CD8-positive, alpha-beta memory T cell (primary cell): ENCODE results near the gene MRPS10. TPM values are rescaled to one million over a fixed set of nuclear protein-coding genes. Genes with fewer than 3 reads are reported as not detected.

Source experiments
- CTCF ChIA-PET: fragments of 350-600 bp; sonication (Branson Sonifier 250); formaldehyde crosslinking; loops from one replicate; lab custom pipeline; 2021; ENCODE audit warnings: antibody characterized with exemption; lab: Charles Lee
- POLR2A ChIA-PET: fragments of 350-600 bp; sonication (Branson Sonifier 250); formaldehyde crosslinking; loops from one replicate; lab custom pipeline; 2021; ENCODE audit warnings: antibody characterized with exemption; lab: Charles Lee
- DNase-seq, 5 donors: peaks; one replicate each; pipeline versions ENCODE4 v3.0.0 to v3.0.0-alpha.2; 2020 to 2022; ENCODE audit warnings: mixed read lengths in 1 of 5
- H3K27ac ChIP-seq: one replicate; pipeline ENCODE4 v1.7.0; 2013; ENCODE audit warnings: low read depth, mild to moderate bottlenecking, low read length, moderate library complexity
- H3K27me3 ChIP-seq: 2 replicates; pipeline ENCODE4 v1.7.0; 2013; ENCODE audit warnings: low read length, mild to moderate bottlenecking; ENCODE audit not compliant: insufficient read depth, poor library complexity, severe bottlenecking
- H3K36me3 ChIP-seq: 2 replicates; pipeline ENCODE4 v1.7.0; 2013; ENCODE audit warnings: mild to moderate bottlenecking, low read length, moderate library complexity; ENCODE audit not compliant: insufficient read depth
- H3K4me1 ChIP-seq: 2 replicates; pipeline ENCODE4 v1.7.0; 2013; ENCODE audit warnings: mild to moderate bottlenecking, low read length, moderate library complexity; ENCODE audit not compliant: insufficient read depth
- H3K4me3 ChIP-seq: 2 replicates; pipeline ENCODE4 v1.7.0; 2013; ENCODE audit warnings: mild to moderate bottlenecking, low read length
- H3K9me3 ChIP-seq: 2 replicates; pipeline ENCODE4 v1.7.0; 2013; ENCODE audit warnings: mild to moderate bottlenecking, low read length
- H3K27ac Mint-ChIP-seq, 8 donors: one replicate each; pipeline ENCODE4 v1.8.0; 2020 to 2021; ENCODE audit warnings: mixed read lengths in 8 of 8, mild to moderate bottlenecking in 6 of 8, inconsistent platforms in 3 of 8, moderate library complexity in 3 of 8
- H3K27me3 Mint-ChIP-seq, 2 donors: one replicate each; pipeline ENCODE4 v1.8.0; 2020 to 2021; ENCODE audit warnings: mixed read lengths in 2 of 2, mild to moderate bottlenecking in 1 of 2, moderate library complexity in 1 of 2
- H3K36me3 Mint-ChIP-seq, 3 donors: one replicate each; pipeline ENCODE4 v1.8.0; 2020 to 2021; ENCODE audit warnings: mixed read lengths in 3 of 3, inconsistent platforms in 1 of 3, mild to moderate bottlenecking in 1 of 3
- H3K4me1 Mint-ChIP-seq, 3 donors: one replicate each; pipeline ENCODE4 v1.8.0; 2020 to 2021; ENCODE audit warnings: mixed read lengths in 3 of 3, inconsistent platforms in 1 of 3, mild to moderate bottlenecking in 1 of 3
- H3K4me3 Mint-ChIP-seq, 7 donors: one replicate each; pipeline ENCODE4 v1.8.0; 2020 to 2021; ENCODE audit warnings: mixed read lengths in 7 of 7, mild to moderate bottlenecking in 6 of 7, moderate library complexity in 4 of 7, inconsistent platforms in 2 of 7
- H3K9me3 Mint-ChIP-seq, 5 donors: one replicate each; pipeline ENCODE4 v1.8.0; 2020 to 2022; ENCODE audit warnings: mixed read lengths in 5 of 5, mild to moderate bottlenecking in 3 of 5, moderate library complexity in 2 of 5, inconsistent platforms in 1 of 5
- polyA plus RNA-seq: library from polyadenylated mRNA; unstranded; fragments of 300-500 nt; fragmentation: Illumina TruSeq; gene quantifications from one replicate; pipeline ENCODE4 v1.2.3, GENCODE V29; 2021
- total RNA-seq, 2 experiments: library from RNA; stranded (reverse); gene quantifications; one replicate each; pipeline ENCODE4 v1.2.3, GENCODE V29; 2021

Gene MRPS10
- total and polyA plus RNA-seq, 3 experiments from 2014 or later: 50.6 to 51.8 (median 51.3) TPM

GRCh38 chr6:42251500-42251899 is 33.8 kb upstream of the MRPS10 start:
- peaks cover 0 to 3% of the 10 kb centered on the region in 2 donors for H3K27me3 Mint-ChIP-seq
- ChIA-PET CTCF (interaction anchor here (0.6 to 1.1 kb wide), 2 partner anchors 9 to 296 kb away, joined by 3 to 4 read pairs; no protein-coding TSS in a partner anchor), POLR2A (no interaction called here)
- peak overlapping the region in 1 of 8 donors; percentile 10 for H3K27ac Mint-ChIP-seq
- DNase-seq: no peak
- no peak overlapping the region for H3K4me3 Mint-ChIP-seq
- H3K36me3 ChIP-seq: peaks cover 33% of the 10 kb centered on the region
- H3K36me3 Mint-ChIP-seq: peaks cover 13 to 97% (median 30%) of the 10 kb centered on the region in 3 donors
- H3K4me1 Mint-ChIP-seq: peaks cover 0 to 14% (median 3%) of the 10 kb centered on the region in 3 donors
- H3K9me3 Mint-ChIP-seq: no peaks in the 10 kb centered on the region
- no peaks in the 10 kb centered on the region for H3K9me3 ChIP-seq
- no peak overlapping the region for H3K27ac ChIP-seq
- no peaks in the 10 kb centered on the region for H3K4me1 ChIP-seq
- H3K27me3 ChIP-seq: no peaks in the 10 kb centered on the region
- no peak overlapping the region for H3K4me3 ChIP-seq

GRCh38 chr6:42250274-42250931 is 32.7 kb upstream of the MRPS10 start:
- Histone ChIP-seq H3K36me3 (peaks cover 32% of the 10 kb centered on the region), H3K27me3 (no peaks in the 10 kb centered on the region), H3K9me3 (no peaks in the 10 kb centered on the region), H3K27ac (no peak overlapping the region), H3K4me1 (no peaks in the 10 kb centered on the region), H3K4me3 (no peak overlapping the region)
- H3K9me3 Mint-ChIP-seq: no peaks in the 10 kb centered on the region
- peaks cover 0 to 3% of the 10 kb centered on the region in 2 donors for H3K27me3 Mint-ChIP-seq
- DNase-seq: no peak
- H3K4me1 Mint-ChIP-seq: peaks cover 0 to 14% (median 3%) of the 10 kb centered on the region in 3 donors
- no peak overlapping the region for H3K4me3 Mint-ChIP-seq
- H3K27ac Mint-ChIP-seq: peak overlapping the region in 2 of 8 donors; percentile 38 to 64
- ChIA-PET CTCF (no interaction called here), POLR2A (no interaction called here)
- H3K36me3 Mint-ChIP-seq: peaks cover 13 to 95% (median 33%) of the 10 kb centered on the region in 3 donors

GRCh38 chr6:42249279-42249678 is 31.6 kb upstream of the MRPS10 start:
- no peak for DNase-seq
- Mint-ChIP-seq H3K4me3 (no peak overlapping the region), H3K9me3 (no peaks in the 10 kb centered on the region), H3K4me1 (peaks cover 0 to 14% (median 3%) of the 10 kb centered on the region in 3 donors), H3K36me3 (peaks cover 13 to 95% (median 38%) of the 10 kb centered on the region in 3 donors), H3K27ac (peak overlapping the region in 3 of 8 donors; percentile 15 to 43 (median 32)), H3K27me3 (peaks cover 0 to 3% of the 10 kb centered on the region in 2 donors)
- Histone ChIP-seq H3K4me1 (no peaks in the 10 kb centered on the region), H3K27me3 (no peaks in the 10 kb centered on the region), H3K27ac (no peak overlapping the region), H3K9me3 (no peaks in the 10 kb centered on the region), H3K4me3 (no peak overlapping the region), H3K36me3 (peaks cover 31% of the 10 kb centered on the region)
- POLR2A ChIA-PET: no interaction called here
- CTCF ChIA-PET: no interaction called here

- Histone ChIP-seq H3K4me3 (no peak overlapping the region), H3K9me3 (no peaks in the 10 kb centered on the region), H3K36me3 (peaks cover 35% of the 10 kb centered on the region), H3K4me1 (no peaks in the 10 kb centered on the region), H3K27ac (no peak overlapping the region), H3K27me3 (no peaks in the 10 kb centered on the region)
- H3K4me1 Mint-ChIP-seq: peaks cover 5 to 18% (median 6%) of the 10 kb centered on the region in 3 donors
- POLR2A ChIA-PET: no interaction called here
- H3K4me3 Mint-ChIP-seq: no peak overlapping the region
- H3K27me3 Mint-ChIP-seq: peaks cover 0 to 5% of the 10 kb centered on the region in 2 donors
- no peaks in the 10 kb centered on the region for H3K9me3 Mint-ChIP-seq
- DNase-seq: no peak
- CTCF ChIA-PET: interaction anchor here (0.9 to 1.3 kb wide), 2 partner anchors 11 to 305 kb away, joined by 3 read pairs; no protein-coding TSS in a partner anchor
- H3K27ac Mint-ChIP-seq: peak overlapping the region in 1 of 8 donors; percentile 22
- peaks cover 8 to 84% (median 31%) of the 10 kb centered on the region in 3 donors for H3K36me3 Mint-ChIP-seq
Measured at GRCh38 chr6:42243046-42243445, 25.4 kb upstream of the MRPS10 start.

GRCh38 chr6:42241915-42242314 is 24.3 kb upstream of the MRPS10 start:
- peaks cover 6 to 27% (median 10%) of the 10 kb centered on the region in 3 donors for H3K4me1 Mint-ChIP-seq
- H3K27me3 ChIP-seq: no peaks in the 10 kb centered on the region
- H3K27ac ChIP-seq: no peak overlapping the region
- H3K4me1 ChIP-seq: no peaks in the 10 kb centered on the region
- ChIA-PET POLR2A (no interaction called here), CTCF (interaction anchor here (1.0 to 1.3 kb wide), 2 partner anchors 39 to 306 kb away, joined by 3 read pairs; no protein-coding TSS in a partner anchor)
- no peak for DNase-seq
- H3K9me3 ChIP-seq: no peaks in the 10 kb centered on the region
- H3K4me3 Mint-ChIP-seq: no peak overlapping the region
- peaks cover 8 to 84% (median 31%) of the 10 kb centered on the region in 3 donors for H3K36me3 Mint-ChIP-seq
- H3K4me3 ChIP-seq: no peak overlapping the region
- no peaks in the 10 kb centered on the region for H3K9me3 Mint-ChIP-seq
- peaks cover 0 to 4% of the 10 kb centered on the region in 2 donors for H3K27me3 Mint-ChIP-seq
- H3K36me3 ChIP-seq: peaks cover 37% of the 10 kb centered on the region
- no peak overlapping the region for H3K27ac Mint-ChIP-seq

- H3K4me3 Mint-ChIP-seq: no peak overlapping the region
- peaks cover 6 to 39% (median 17%) of the 10 kb centered on the region in 3 donors for H3K4me1 Mint-ChIP-seq
- Histone ChIP-seq H3K4me1 (no peaks in the 10 kb centered on the region), H3K36me3 (peaks cover 35% of the 10 kb centered on the region), H3K27ac (no peak overlapping the region), H3K27me3 (no peaks in the 10 kb centered on the region), H3K9me3 (no peaks in the 10 kb centered on the region), H3K4me3 (no peak overlapping the region)
- ChIA-PET POLR2A (no interaction called here), CTCF (no interaction called here)
- DNase-seq: no peak
- peak overlapping the region in 3 of 8 donors; percentile 29 to 42 (median 30) for H3K27ac Mint-ChIP-seq
- H3K9me3 Mint-ChIP-seq: no peaks in the 10 kb centered on the region
- H3K36me3 Mint-ChIP-seq: peaks cover 8 to 86% (median 23%) of the 10 kb centered on the region in 3 donors
- peaks cover 0 to 3% of the 10 kb centered on the region in 2 donors for H3K27me3 Mint-ChIP-seq
Measured at GRCh38 chr6:42239736-42240375, 22.2 kb upstream of the MRPS10 start.

- Histone ChIP-seq H3K9me3 (no peaks in the 10 kb centered on the region), H3K4me1 (no peaks in the 10 kb centered on the region), H3K4me3 (no peak overlapping the region), H3K27me3 (no peaks in the 10 kb centered on the region), H3K27ac (no peak overlapping the region), H3K36me3 (peaks cover 35% of the 10 kb centered on the region)
- no peak for DNase-seq
- peaks cover 0 to 3% of the 10 kb centered on the region in 2 donors for H3K27me3 Mint-ChIP-seq
- H3K4me3 Mint-ChIP-seq: no peak overlapping the region
- CTCF ChIA-PET: no interaction called here
- no peaks in the 10 kb centered on the region for H3K9me3 Mint-ChIP-seq
- H3K4me1 Mint-ChIP-seq: peaks cover 6 to 39% (median 17%) of the 10 kb centered on the region in 3 donors
- peaks cover 8 to 83% (median 18%) of the 10 kb centered on the region in 3 donors for H3K36me3 Mint-ChIP-seq
- H3K27ac Mint-ChIP-seq: peak overlapping the region in 4 of 8 donors; percentile 29 to 87 (median 47)
- POLR2A ChIA-PET: interaction anchor here (0.5 kb wide), 2 partner anchors 217 to 1228 kb away, joined by 3 to 6 read pairs; no protein-coding TSS in a partner anchor
Measured at GRCh38 chr6:42239333-42239732, 21.7 kb upstream of the MRPS10 start.
